VCaP (cell line): ENCODE data around the gene SVOP.
"Not testable (repeated sequence)": the region's sequence is repeated elsewhere in the genome, so short reads cannot be mapped to it uniquely, and the experiment has no call there.

Source experiments
- H3K27ac ChIP-seq: fragments of 450-650 bp; 2 replicates; pipeline ENCODE4 v1.5.1; 2017
- TF ChIP-seq, protein P1 (sequence below): fragments of 450-650 bp; conservative IDR thresholded peaks from 2 replicates; pipeline ENCODE4 v1.5.1; 2017; ENCODE audit warnings: mild to moderate bottlenecking, moderate library complexity

Gene SVOP

DNA sequence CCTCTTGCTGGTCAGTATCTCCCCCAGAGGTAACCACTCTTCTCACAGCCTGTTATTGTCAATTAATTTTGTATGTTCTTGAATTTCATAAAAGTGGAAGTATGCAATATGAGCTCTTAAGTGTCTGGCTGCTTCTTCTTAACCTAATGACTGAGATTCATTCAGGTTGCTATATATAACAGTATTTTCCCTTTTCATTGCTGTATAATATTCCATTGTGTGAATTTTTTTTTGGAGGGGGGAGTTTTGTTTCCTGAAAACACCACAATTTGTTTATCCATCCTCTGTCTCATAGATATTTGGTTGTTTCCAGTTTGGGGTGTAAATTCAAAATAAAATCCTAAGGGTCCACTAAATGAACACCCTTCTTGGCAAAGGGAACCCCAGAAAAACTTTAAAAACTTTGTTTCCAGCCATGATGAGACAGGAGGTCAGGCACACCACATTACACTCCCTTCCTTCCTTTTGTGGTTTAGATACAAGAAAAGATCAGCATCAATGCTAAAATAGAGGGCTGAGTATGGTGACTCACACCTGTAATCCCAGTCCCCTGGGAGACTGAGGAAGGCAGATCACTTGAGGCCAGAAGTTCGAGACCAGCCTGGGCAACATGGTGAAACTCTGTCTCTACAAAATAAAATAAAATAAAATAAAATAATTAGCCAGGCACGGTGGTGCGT lies 145.0 kb downstream of the SVOP start:
- H3K27ac ChIP-seq, result no peak overlapping the region
- TF ChIP-seq, protein P1, sequence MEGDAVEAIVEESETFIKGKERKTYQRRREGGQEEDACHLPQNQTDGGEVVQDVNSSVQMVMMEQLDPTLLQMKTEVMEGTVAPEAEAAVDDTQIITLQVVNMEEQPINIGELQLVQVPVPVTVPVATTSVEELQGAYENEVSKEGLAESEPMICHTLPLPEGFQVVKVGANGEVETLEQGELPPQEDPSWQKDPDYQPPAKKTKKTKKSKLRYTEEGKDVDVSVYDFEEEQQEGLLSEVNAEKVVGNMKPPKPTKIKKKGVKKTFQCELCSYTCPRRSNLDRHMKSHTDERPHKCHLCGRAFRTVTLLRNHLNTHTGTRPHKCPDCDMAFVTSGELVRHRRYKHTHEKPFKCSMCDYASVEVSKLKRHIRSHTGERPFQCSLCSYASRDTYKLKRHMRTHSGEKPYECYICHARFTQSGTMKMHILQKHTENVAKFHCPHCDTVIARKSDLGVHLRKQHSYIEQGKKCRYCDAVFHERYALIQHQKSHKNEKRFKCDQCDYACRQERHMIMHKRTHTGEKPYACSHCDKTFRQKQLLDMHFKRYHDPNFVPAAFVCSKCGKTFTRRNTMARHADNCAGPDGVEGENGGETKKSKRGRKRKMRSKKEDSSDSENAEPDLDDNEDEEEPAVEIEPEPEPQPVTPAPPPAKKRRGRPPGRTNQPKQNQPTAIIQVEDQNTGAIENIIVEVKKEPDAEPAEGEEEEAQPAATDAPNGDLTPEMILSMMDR, result no peak

DNA sequence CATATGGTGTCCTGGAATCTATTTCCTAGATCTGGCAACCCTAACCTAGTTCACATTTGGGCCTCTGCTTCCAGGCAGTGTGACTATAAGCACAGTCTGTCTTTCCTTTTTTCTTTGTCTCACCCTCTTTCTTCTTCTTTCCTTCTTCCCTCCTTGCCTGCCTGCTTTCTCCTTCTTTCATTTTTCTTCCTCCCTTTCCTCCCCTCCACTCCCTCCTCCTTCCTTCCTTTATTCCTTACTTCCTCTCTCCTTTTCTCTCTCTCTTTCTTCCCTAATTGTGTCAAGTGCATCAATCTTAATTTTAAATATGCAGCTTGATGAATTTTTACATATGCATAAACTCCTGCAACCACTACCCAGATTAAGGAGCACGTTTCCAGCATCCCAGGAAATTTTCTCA lies 145.6 kb downstream of the SVOP start:
- TF ChIP-seq, protein P1, result no peak
- H3K27ac ChIP-seq, result no peak overlapping the region

DNA sequence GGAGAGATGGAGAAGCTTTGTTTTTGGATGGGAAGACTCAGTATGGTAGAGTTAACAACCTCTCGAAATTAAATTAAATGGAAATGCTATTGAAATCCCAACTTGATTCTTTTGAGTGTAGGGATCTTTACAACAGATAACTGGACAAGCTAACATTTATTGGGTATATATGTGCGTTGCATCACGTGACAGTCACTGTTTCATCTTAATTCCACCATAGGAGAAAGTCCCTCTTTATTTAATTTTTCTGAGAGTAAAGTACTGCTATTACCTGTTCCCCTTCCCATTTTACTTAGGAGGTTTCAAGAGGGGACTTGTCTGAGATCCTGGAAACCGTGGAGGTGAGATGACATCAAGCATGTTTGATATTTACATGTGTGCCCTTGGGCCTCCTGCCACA lies 152.1 kb downstream of the SVOP start:
- no peak overlapping the region for H3K27ac ChIP-seq
- TF ChIP-seq, protein P1, result no peak

DNA sequence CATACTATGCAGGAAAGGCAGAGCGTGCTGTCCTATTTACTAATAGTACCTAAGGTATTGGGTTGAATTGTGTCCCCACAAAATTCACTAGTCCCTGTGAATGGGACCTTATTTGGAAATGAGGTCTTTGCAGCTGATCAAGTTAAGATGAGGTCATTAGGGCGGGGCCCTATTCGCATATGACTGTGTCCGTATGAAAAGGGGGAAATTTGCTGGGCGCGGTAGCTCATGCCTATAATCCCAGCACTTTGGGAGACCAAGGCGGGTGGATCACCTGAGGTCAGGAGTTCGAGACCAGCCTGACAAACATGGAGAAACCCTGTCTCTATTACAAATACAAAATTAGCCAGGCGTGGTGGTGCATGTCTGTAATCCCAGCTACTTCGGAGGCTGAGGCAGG lies 154.8 kb downstream of the SVOP start:
- not testable (repeated sequence) for H3K27ac ChIP-seq

DNA sequence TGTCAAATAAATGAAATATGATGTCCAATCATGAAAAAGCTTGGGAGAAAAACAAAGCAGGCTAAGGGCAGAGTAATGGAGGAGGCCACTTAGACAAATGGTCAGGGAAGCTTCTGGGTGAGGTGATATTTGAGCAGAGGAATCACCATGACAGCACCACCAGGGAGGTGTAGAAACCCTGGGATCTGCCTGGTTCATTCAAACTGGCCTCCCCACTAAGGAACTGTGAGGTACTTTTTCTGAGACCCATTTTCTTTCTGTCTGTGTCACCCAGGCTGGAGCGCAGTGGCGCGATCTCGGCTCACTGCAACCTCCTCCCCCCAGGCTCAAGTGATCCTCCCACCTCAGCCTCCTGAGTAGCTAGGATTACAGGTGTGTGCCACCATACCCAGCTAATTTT lies 155.7 kb downstream of the SVOP start:
- TF ChIP-seq, protein P1, result no peak
- no peak overlapping the region for H3K27ac ChIP-seq

DNA sequence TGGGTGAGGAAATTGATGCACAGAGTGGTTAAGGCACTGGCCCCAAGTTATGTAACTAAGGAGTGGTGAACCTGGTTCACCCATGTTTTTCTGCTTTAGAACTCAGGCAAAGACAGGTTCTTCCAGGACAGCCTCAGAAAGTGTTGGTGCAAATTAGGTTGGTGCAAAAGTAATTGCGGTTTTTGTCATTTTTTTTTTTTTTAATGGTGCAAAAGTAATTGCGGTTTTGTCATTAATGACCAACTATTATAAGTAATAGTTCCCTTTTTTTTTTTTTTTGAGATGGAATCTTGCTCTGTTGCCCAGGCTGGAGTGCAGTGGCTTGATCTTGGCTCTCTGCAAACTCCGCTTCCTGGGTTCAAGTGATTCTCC lies 158.3 kb downstream of the SVOP start:
- TF ChIP-seq, protein P1, result no peak
- no peak overlapping the region for H3K27ac ChIP-seq

DNA sequence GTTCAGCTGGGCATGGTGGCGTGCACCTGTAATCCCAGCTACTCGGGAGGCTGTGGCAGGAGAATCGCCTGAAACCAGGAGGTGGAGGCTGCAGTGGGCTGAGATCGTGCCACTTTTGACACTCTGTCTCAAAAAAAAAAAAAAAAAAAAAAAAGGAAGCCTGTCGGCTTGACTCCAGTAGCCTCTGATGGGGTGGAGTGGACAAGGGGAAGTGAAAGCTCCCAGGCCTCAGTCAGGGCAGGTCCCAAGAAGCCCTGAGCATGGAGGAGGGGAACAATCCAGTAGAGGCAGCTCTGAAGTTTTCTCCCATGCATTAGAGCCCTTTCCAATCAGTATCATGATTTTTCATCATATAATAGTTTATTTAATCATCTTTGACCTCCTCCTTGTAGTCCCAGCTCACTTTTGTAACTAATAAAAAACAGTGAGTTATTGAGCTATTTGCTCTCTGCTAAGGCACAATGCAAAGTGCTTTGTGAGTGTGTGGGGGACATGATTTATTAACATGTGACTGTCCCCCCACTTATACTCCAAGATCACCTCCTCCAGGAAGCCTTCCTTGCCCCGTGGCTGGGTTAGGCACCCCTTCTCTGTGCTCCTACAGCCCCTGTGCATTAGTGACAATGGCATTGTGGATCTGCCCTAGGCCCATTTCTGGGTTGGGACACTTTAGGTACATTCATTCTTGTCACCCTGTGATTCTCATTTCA lies 158.8 kb downstream of the SVOP start:
- TF ChIP-seq, protein P1, result no peak
- H3K27ac ChIP-seq, result no peak overlapping the region

DNA sequence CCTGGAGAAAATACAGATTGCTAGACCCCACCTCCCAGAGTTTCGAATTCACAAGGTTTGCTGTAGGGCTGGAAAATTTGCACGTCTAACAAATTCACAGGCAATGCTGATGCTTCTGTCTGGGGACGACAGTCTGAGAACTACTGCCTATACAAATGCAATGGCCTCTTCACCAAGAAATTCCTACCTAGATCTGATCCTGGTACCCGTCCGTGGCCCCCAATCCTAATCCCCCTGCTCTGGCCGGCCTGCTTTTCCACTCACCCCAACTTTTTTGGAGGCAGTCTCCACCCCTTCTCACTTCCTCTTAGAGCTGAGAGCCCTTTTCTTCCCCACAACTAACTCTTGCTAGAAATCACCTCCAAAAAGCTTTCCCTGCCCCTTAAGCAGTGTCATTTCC lies 160.4 kb downstream of the SVOP start:
- TF ChIP-seq, protein P1, result no peak
- no peak overlapping the region for H3K27ac ChIP-seq
